IMR-90 (cell line): ENCODE measurements around the gene SERPINA3. TPM values are rescaled to one million over a fixed set of nuclear protein-coding genes. Genes with fewer than 3 reads are reported as not detected.
A peak's percentile ranks its signal among the peaks of the same experiment; 100 is the strongest.

ENCODE experiments used
- ATAC-seq: fragments of 200-7000 bp; cut with Tn5 transposase; 2 replicates; pipeline ENCODE4 v1.9.1; 2020; ENCODE audit warnings: low read depth, mild to moderate bottlenecking, moderate library complexity
- BruUV-seq: library from RNA; stranded (reverse); fragments of 400-500 nt; replicated peaks from 2 replicates; lab custom pipeline; 2021; lab: Mats Ljungman, UMichigan
- CTCF ChIA-PET: fragments of 300-600 bp; formaldehyde crosslinking; extraction: SDS; loops from one replicate; lab custom pipeline; 2021; ENCODE audit warnings: antibody characterized with exemption; lab: Yijun Ruan, JAX
- POLR2A ChIA-PET: fragments of 300-600 bp; sonication (Branson Sonifier 250); formaldehyde crosslinking; loops from one replicate; lab custom pipeline; 2022; ENCODE audit warnings: antibody characterized with exemption; ENCODE audit not compliant: unreplicated experiment; lab: Charles Lee
- DNase-seq: peaks from one replicate; pipeline ENCODE4 v3.0.0; 2013
- H2AFZ ChIP-seq: replicated peaks from 2 replicates; pipeline ENCODE3; 2013; ENCODE audit warnings: low read length, mild to moderate bottlenecking; ENCODE audit not compliant: poor library complexity
- H2AK5ac ChIP-seq: 2 replicates; pipeline ENCODE4 v1.6.1; 2013; ENCODE audit warnings: low read depth, low read length, inconsistent platforms
- H2AK9ac ChIP-seq: replicated peaks from 2 replicates; pipeline ENCODE3; 2013; ENCODE audit warnings: mild to moderate bottlenecking, low read depth, low read length, moderate library complexity; ENCODE audit not compliant: poor library complexity
- H2BK120ac ChIP-seq: 2 replicates; pipeline ENCODE4 v1.6.1; 2013; ENCODE audit warnings: low read depth, low read length, inconsistent platforms
- H2BK15ac ChIP-seq: 3 replicates; pipeline ENCODE4 v1.6.1; 2013; ENCODE audit warnings: low read depth, low read length, inconsistent platforms
- H2BK20ac ChIP-seq: 2 replicates; pipeline ENCODE4 v1.6.1; 2013; ENCODE audit warnings: low read depth, mild to moderate bottlenecking, inconsistent platforms, low read length, moderate library complexity
- H2BK5ac ChIP-seq: 2 replicates; pipeline ENCODE4 v1.6.1; 2013; ENCODE audit warnings: mild to moderate bottlenecking, low read depth, low read length, inconsistent platforms; ENCODE audit not compliant: poor library complexity, severe bottlenecking
- H3K14ac ChIP-seq: replicated peaks from 2 replicates; pipeline ENCODE4 v1.6.1; 2013; ENCODE audit warnings: low read depth, low read length, inconsistent platforms
- H3K18ac ChIP-seq: 2 replicates; pipeline ENCODE4 v1.6.1; 2013; ENCODE audit warnings: low read depth, low read length, control low read depth
- H3K23ac ChIP-seq: 2 replicates; pipeline ENCODE4 v1.6.1; 2013; ENCODE audit warnings: low read depth, low read length, inconsistent platforms
- H3K27ac ChIP-seq: 2 replicates; pipeline ENCODE4 v1.5.1; 2013; ENCODE audit warnings: mild to moderate bottlenecking, control low read depth, low read length; ENCODE audit not compliant: insufficient read depth
- H3K27me3 ChIP-seq: 2 replicates; pipeline ENCODE4 v1.6.1; 2013; ENCODE audit warnings: low read length; ENCODE audit not compliant: control insufficient read depth, insufficient read depth
- H3K36me3 ChIP-seq: 2 replicates; pipeline ENCODE4 v1.6.1; 2013; ENCODE audit warnings: low read length, mixed read lengths; ENCODE audit not compliant: control insufficient read depth, insufficient read depth
- H3K4ac ChIP-seq: 2 replicates; pipeline ENCODE4 v1.6.1; 2013; ENCODE audit warnings: low read depth, low read length, inconsistent platforms
- H3K4me1 ChIP-seq: 2 replicates; pipeline ENCODE4 v1.6.1; 2013; ENCODE audit warnings: low read length, mixed read lengths; ENCODE audit not compliant: control insufficient read depth, insufficient read depth
- H3K4me2 ChIP-seq: 2 replicates; pipeline ENCODE4 v1.6.1; 2013; ENCODE audit warnings: low read depth, mild to moderate bottlenecking, control low read depth, low read length, moderate library complexity
- H3K4me3 ChIP-seq: 2 replicates; pipeline ENCODE4 v1.5.1; 2013; ENCODE audit warnings: low read depth, mild to moderate bottlenecking, control low read depth, low read length, moderate library complexity; ENCODE audit not compliant: insufficient read depth
- H3K56ac ChIP-seq: 2 replicates; pipeline ENCODE4 v1.6.1; 2013; ENCODE audit warnings: low read length, inconsistent platforms; ENCODE audit not compliant: insufficient read depth; ENCODE audit errors: extremely low read depth
- H3K79me1 ChIP-seq, 2 experiments: 2 replicates each; pipeline ENCODE4 v1.6.1; 2013; ENCODE audit warnings: low read length in 2 of 2, inconsistent platforms in 1 of 2, low read depth in 1 of 2
- H3K9ac ChIP-seq: 2 replicates; pipeline ENCODE4 v1.6.1; 2013; ENCODE audit warnings: low read depth, low read length, control low read depth
- H3K9me1 ChIP-seq: 2 replicates; pipeline ENCODE4 v1.6.1; 2013; ENCODE audit warnings: low read length, inconsistent platforms; ENCODE audit not compliant: insufficient read depth
- H3K9me3 ChIP-seq: 2 replicates; pipeline ENCODE4 v1.6.1; 2013; ENCODE audit warnings: low read length; ENCODE audit not compliant: control insufficient read depth, insufficient read depth
- H4K20me1 ChIP-seq: 2 replicates; pipeline ENCODE4 v1.6.1; 2013; ENCODE audit warnings: low read length, inconsistent platforms; ENCODE audit not compliant: insufficient read depth
- H4K5ac ChIP-seq: 2 replicates; pipeline ENCODE4 v1.6.1; 2013; ENCODE audit warnings: mild to moderate bottlenecking, low read depth, low read length, control low read depth
- H4K8ac ChIP-seq, 2 experiments: 2 replicates each; pipeline ENCODE4 v1.6.1; 2013; ENCODE audit warnings: low read depth in 2 of 2, low read length in 2 of 2, control low read depth in 1 of 2, inconsistent platforms in 1 of 2
- H4K91ac ChIP-seq: 2 replicates; pipeline ENCODE4 v1.6.1; 2013; ENCODE audit warnings: low read depth, low read length, inconsistent platforms; ENCODE audit not compliant: insufficient read depth
- BHLHE40 ChIP-seq: fragments of 150-350 bp; IDR thresholded peaks from 2 replicates; pipeline ENCODE4 v1.6.1; 2016; ENCODE audit warnings: mild to moderate bottlenecking, low read depth, low read length
- MAZ ChIP-seq: IDR thresholded peaks from 2 replicates; pipeline ENCODE4 v1.6.1; 2012; ENCODE audit warnings: low read depth, mild to moderate bottlenecking, low read length, improper control_type of control experiment, moderate library complexity, borderline replicate concordance
- RCOR1 ChIP-seq: IDR thresholded peaks from 2 replicates; pipeline ENCODE4 v1.6.1; 2012; ENCODE audit warnings: mild to moderate bottlenecking, low read length, improper control_type of control experiment; ENCODE audit not compliant: insufficient replicate concordance
- WGBS, 2 experiments: methylation state at CpG; one replicate each; pipeline versions ENCODE4 v1.1.5 to v1.1.7; 2013; ENCODE audit warnings: missing lambda C conversion rate in 2 of 2; ENCODE audit not compliant: insufficient read length in 1 of 2; ENCODE audit errors: extremely low coverage in 2 of 2; 5-methylcytosine and 5-hydroxymethylcytosine counted together
- dilution Hi-C: fragments of 300-500 bp; cut with HindIII; formaldehyde crosslinking; loops from one replicate; pipeline ENCODE4 v1.14.3; 2018; ENCODE audit warnings: low sequenced_read_pairs; ENCODE audit not compliant: unreplicated experiment
- in situ Hi-C: fragments of 300-500 bp; cut with MboI; formaldehyde crosslinking; loops from 3 replicates; pipeline ENCODE4 v1.14.3; 2019; ENCODE audit warnings: low sequenced_read_pairs, inconsistent platforms, mixed read lengths
- intact Hi-C: fragments of 100-400 bp; cut with micrococcal nuclease; formaldehyde crosslinking; loops from 2 replicates; pipeline ENCODE4 v1.10.0; 2022
- polyA plus RNA-seq, 3 experiments: library from polyadenylated mRNA; depleted of rRNA; stranded (reverse); fragments of >200 nt; gene quantifications; 2 replicates each; pipeline ENCODE4 v1.2.3, GENCODE V29; 2012; ENCODE audit warnings: low replicate concordance in 1 of 3
- total RNA-seq: library from RNA; depleted of rRNA; stranded (reverse); fragments of >200 nt; gene quantifications from 2 replicates; pipeline ENCODE4 v1.2.3, GENCODE V29; 2012

SERPINA3 gene
- total and polyA plus RNA-seq, 2 of the 4 experiments (the other 2 are of a cell fraction): 0.36 to 0.48 TPM

DNA sequence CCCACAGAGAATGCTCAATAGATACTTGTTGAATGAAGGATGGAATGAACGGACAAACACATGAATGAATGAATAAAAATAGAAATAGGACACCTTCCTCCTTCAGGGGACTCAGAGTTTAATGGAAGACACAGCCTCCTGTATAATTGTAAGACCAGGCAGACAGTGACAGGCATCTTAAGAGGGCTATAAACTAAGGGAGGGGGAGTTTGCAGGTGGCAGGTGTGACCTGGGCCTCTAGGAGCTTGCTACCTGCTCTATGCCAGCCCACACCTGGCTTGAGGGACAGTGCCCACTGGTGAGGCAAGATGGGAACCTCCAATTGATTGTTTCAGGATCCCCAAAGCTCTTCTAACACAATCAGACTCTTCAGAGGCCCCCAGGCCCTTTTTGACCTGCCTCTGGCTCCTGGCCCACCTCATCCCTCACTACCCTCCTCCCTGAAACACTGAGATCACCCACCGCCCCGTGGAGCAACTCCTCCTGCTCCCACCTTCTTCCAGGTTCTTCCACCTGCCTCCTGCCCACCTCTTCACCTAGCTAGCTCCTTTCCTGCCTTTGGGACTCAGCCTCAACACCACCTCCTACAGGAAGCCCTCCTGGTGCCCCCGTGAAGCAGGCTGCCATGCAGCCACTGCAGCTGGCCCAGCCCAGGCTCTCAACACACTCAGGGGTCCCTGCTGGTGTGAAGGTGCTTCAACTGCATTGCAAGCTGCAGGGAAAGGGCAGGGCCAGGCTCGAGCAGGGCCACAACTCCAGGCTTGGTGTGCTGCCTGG is 9.4 kb downstream of the SERPINA3 start:
- no peaks in the 10 kb centered on the region for H3K9me1 ChIP-seq
- ATAC-seq (no peak), DNase-seq (no peak)
- peaks cover 27% of the 10 kb centered on the region for H3K9me3 ChIP-seq
- in situ Hi-C loops: no loop called here
- H2BK5ac ChIP-seq: no peak overlapping the region
- ChIA-PET CTCF (no interaction called here), POLR2A (no interaction called here)
- BruUV-seq: no TSS peak
- H2BK15ac ChIP-seq: no peak overlapping the region
- H3K27me3 ChIP-seq: peaks cover 10% of the 10 kb centered on the region
- H3K23ac ChIP-seq: no peak overlapping the region
- TF ChIP-seq RCOR1 (no peak), MAZ (no peak), BHLHE40 (no peak)
- no peak overlapping the region for H2BK20ac ChIP-seq
- no peak overlapping the region for H4K8ac ChIP-seq
- WGBS, 2 experiments: no CpG with 5 or more reads among the region's 5 CpGs
- no peak overlapping the region for H3K14ac ChIP-seq
- H4K5ac ChIP-seq: no peak overlapping the region
- H3K4me2 ChIP-seq: no peak overlapping the region
- H3K36me3 ChIP-seq: no peaks in the 10 kb centered on the region
- H3K79me1 ChIP-seq: no peaks in the 10 kb centered on the region
- H3K56ac ChIP-seq: no peak overlapping the region
- H3K4me1 ChIP-seq: no peaks in the 10 kb centered on the region
- peak overlapping the region; percentile 30 for H2AFZ ChIP-seq
- no peak overlapping the region for H2BK120ac ChIP-seq
- no peak overlapping the region for H3K4ac ChIP-seq
- intact Hi-C loops: no loop called here
- no peak overlapping the region for H2AK9ac ChIP-seq
- H3K18ac ChIP-seq: no peak overlapping the region
- H4K20me1 ChIP-seq: no peaks in the 10 kb centered on the region
- H2AK5ac ChIP-seq: no peak overlapping the region
- H4K91ac ChIP-seq: no peak overlapping the region
- dilution Hi-C loops: no loop called here
- H3K4me3 ChIP-seq: no peak overlapping the region
- no peak overlapping the region for H3K9ac ChIP-seq
- H3K27ac ChIP-seq: no peak overlapping the region
